HepG2 (cell line): ENCODE results near the gene AMN. TPM values are rescaled to one million over a fixed set of nuclear protein-coding genes. Genes with fewer than 3 reads are reported as not detected.

Experiments
- ATAC-seq: fragments of 200-7000 bp; cut with Tn5 transposase; 3 replicates; pipeline ENCODE4 v1.9.1; 2020; ENCODE audit warnings: mild to moderate bottlenecking, moderate library complexity
- BruUV-seq: library from RNA; stranded (reverse); fragments of 400-500 nt; replicated peaks from 2 replicates; lab custom pipeline; 2021; lab: Mats Ljungman, UMichigan
- CTCF ChIA-PET: fragments of 300-600 bp; formaldehyde crosslinking; extraction: SDS; loops from one replicate; lab custom pipeline; 2021; ENCODE audit warnings: low total read pairs, inconsistent platforms, low intra/inter-chr PET ratio; lab: Yijun Ruan, JAX
- POLR2A ChIA-PET: fragments of 350-600 bp; sonication (Branson Sonifier 250); formaldehyde crosslinking; loops from one replicate; lab custom pipeline; 2020; ENCODE audit warnings: antibody characterized with exemption, inconsistent platforms; lab: Yijun Ruan, JAX
- DNase-seq: peaks from one replicate; pipeline ENCODE4 v3.0.0-alpha.2; 2015; ENCODE audit warnings: low spot score
- FAIRE-seq: peaks from 3 replicates; lab custom pipeline; 2011; peaks lifted over from hg19 to GRCh38; lab: Jason Lieb, UNC
- H2AFZ ChIP-seq: one replicate; pipeline ENCODE4 v1.6.1; 2011; ENCODE audit warnings: low read length, inconsistent platforms
- H3K27ac ChIP-seq: fragments of 300-600 bp; 3 replicates; pipeline ENCODE4 v1.8.0; 2011; ENCODE audit warnings: mixed run types, mild to moderate bottlenecking, mixed read lengths, low read length, inconsistent platforms; ENCODE audit not compliant: insufficient read depth; ENCODE audit errors: extremely low read length
- H3K27me3 ChIP-seq, 2 experiments: fragments of 200-600 bp in 1 of 2; 2 replicates in 1 of 2; 3 replicates in 1 of 2; pipeline versions ENCODE4 v1.6.0 to v1.8.0; 2011; ENCODE audit warnings: low read length in 2 of 2, mild to moderate bottlenecking in 2 of 2, moderate library complexity in 2 of 2, inconsistent platforms in 1 of 2; ENCODE audit not compliant: insufficient read depth in 2 of 2, control insufficient read depth in 1 of 2
- H3K36me3 ChIP-seq, 2 experiments: fragments of 200-600 bp in 1 of 2; replicated peaks in 1 of 2; 2 replicates in 1 of 2; 3 replicates in 1 of 2; pipeline versions ENCODE4 v1.5.1 to v1.8.0; 2011; ENCODE audit warnings: low read length in 2 of 2, inconsistent platforms in 1 of 2; ENCODE audit not compliant: insufficient read depth in 2 of 2, control insufficient read depth in 1 of 2
- H3K4me1 ChIP-seq: 2 replicates; pipeline ENCODE4 v1.5.1; 2012; ENCODE audit warnings: low read length, inconsistent platforms; ENCODE audit not compliant: insufficient read depth
- H3K4me2 ChIP-seq: 2 replicates; pipeline ENCODE4 v1.6.0; 2011; ENCODE audit warnings: low read depth, low read length, inconsistent platforms
- H3K4me3 ChIP-seq, 3 experiments: fragments of 200-600 bp in 1 of 3; sonication (generic), shearing (Covaris generic) in 1 of 3; replicated peaks in 1 of 3; 2 replicates each; pipeline ENCODE4 v1.5.1; 2011 to 2016; ENCODE audit warnings: low read length in 3 of 3, inconsistent platforms in 2 of 3, low read depth in 2 of 3, mild to moderate bottlenecking in 2 of 3, control low read depth in 1 of 3, mixed read lengths in 1 of 3; ENCODE audit not compliant: insufficient read depth in 1 of 3
- H3K79me2 ChIP-seq: one replicate; pipeline ENCODE4 v1.6.1; 2011; ENCODE audit warnings: low read length, inconsistent platforms; ENCODE audit not compliant: insufficient read depth
- H3K9ac ChIP-seq: 2 replicates; pipeline ENCODE4 v1.6.0; 2011; ENCODE audit warnings: mild to moderate bottlenecking, low read depth, low read length, inconsistent platforms; ENCODE audit not compliant: insufficient read depth
- H3K9me3 ChIP-seq: 2 replicates; pipeline ENCODE4 v1.5.1; 2012; ENCODE audit warnings: mild to moderate bottlenecking, low read length
- H4K20me1 ChIP-seq: 2 replicates; pipeline ENCODE4 v1.6.0; 2011; ENCODE audit warnings: inconsistent platforms, mild to moderate bottlenecking, low read length, moderate library complexity; ENCODE audit not compliant: insufficient read depth
- ELF4 ChIP-seq: sonication (generic); formaldehyde crosslinking; IDR thresholded peaks from 2 replicates; pipeline ENCODE4 v1.5.0; 2020; ENCODE audit warnings: missing genetic modification reagents, mild to moderate bottlenecking, moderate library complexity, borderline replicate concordance
- FOXO1 ChIP-seq: sonication (generic); formaldehyde crosslinking; IDR thresholded peaks from 2 replicates; pipeline ENCODE4 v1.4.0; 2020; ENCODE audit warnings: missing genetic modification reagents
- HHEX ChIP-seq: IDR thresholded peaks from 2 replicates; pipeline ENCODE4 v1.6.1; 2016; ENCODE audit warnings: control low read depth
- KLF6 ChIP-seq: IDR thresholded peaks from 2 replicates; pipeline ENCODE4 v1.8.0; 2016; ENCODE audit warnings: missing biosample characterization, missing genetic modification reagents
- NFATC3 ChIP-seq: sonication (generic); formaldehyde crosslinking; IDR thresholded peaks from 2 replicates; pipeline ENCODE4 v1.5.1; 2020; ENCODE audit warnings: mild to moderate bottlenecking, missing genetic modification reagents
- NR0B2 ChIP-seq: sonication (generic); formaldehyde crosslinking; IDR thresholded peaks from 2 replicates; pipeline ENCODE4 v1.4.0; 2020; ENCODE audit warnings: mild to moderate bottlenecking, missing genetic modification reagents
- PAX8 ChIP-seq: sonication (generic); formaldehyde crosslinking; IDR thresholded peaks from 2 replicates; pipeline ENCODE4 v1.8.0; 2022; ENCODE audit warnings: mild to moderate bottlenecking, missing genetic modification reagents, borderline replicate concordance
- SIN3B ChIP-seq: fragments of 150-350 bp; IDR thresholded peaks from 2 replicates; pipeline ENCODE4 v1.6.1; 2014; ENCODE audit warnings: low read length
- ZBTB4 ChIP-seq: sonication (generic); formaldehyde crosslinking; IDR thresholded peaks from 2 replicates; pipeline ENCODE4 v1.4.0; 2020; ENCODE audit warnings: missing genetic modification reagents, mild to moderate bottlenecking, borderline replicate concordance
- ZKSCAN8 ChIP-seq: IDR thresholded peaks from 2 replicates; pipeline ENCODE4 v1.6.1; 2016; ENCODE audit warnings: borderline replicate concordance, missing genetic modification reagents, missing compliant biosample characterization
- ZNF615 ChIP-seq: sonication (generic); formaldehyde crosslinking; IDR thresholded peaks from 2 replicates; pipeline ENCODE4 v1.5.0; 2020; ENCODE audit warnings: mild to moderate bottlenecking, missing genetic modification reagents, borderline replicate concordance
- ZNF777 ChIP-seq: sonication (generic); formaldehyde crosslinking; IDR thresholded peaks from 2 replicates; pipeline ENCODE4 v1.4.0; 2020; ENCODE audit warnings: missing genetic modification reagents
- WGBS: methylation state at CpG from one replicate; pipeline ENCODE4 v1.1.6; 2017; ENCODE audit warnings: low lambda C conversion rate; 5-methylcytosine and 5-hydroxymethylcytosine counted together
- in situ Hi-C: cut with HindIII; loops from 2 replicates; pipeline ENCODE4 v1.10.0; 2017; ENCODE audit warnings: low pct_unique_long_range_greater_than_20kb; ENCODE audit not compliant: extremely low pct_ligation_motif_present
- intact Hi-C: fragments of 100-400 bp; cut with micrococcal nuclease; formaldehyde crosslinking; loops from one replicate; pipeline ENCODE4 v1.10.0; 2022; ENCODE audit not compliant: unreplicated experiment
- polyA plus RNA-seq, 8 experiments: library from polyadenylated mRNA; depleted of rRNA in 3 of 8; stranded (reverse) in 7 of 8; unstranded in 1 of 8; fragments of >200 nt; fragmentation: Illumina TruSeq in 4 of 8; extraction: Trizol in 4 of 8; gene quantifications; 2 replicates each; pipeline versions ENCODE4 v1.2.1 to v1.2.3, GENCODE V29; 2011 to 2016; ENCODE audit warnings: low read depth in 4 of 8, missing spikeins in 1 of 8, mixed read lengths in 1 of 8; ENCODE audit not compliant: insufficient read depth in 1 of 8
- total RNA-seq, 5 experiments: library from RNA; depleted of rRNA; stranded (reverse); fragments of >200 nt; fragmentation: Illumina TruSeq; extraction: Trizol; gene quantifications; 2 replicates each; pipeline ENCODE4 v1.2.3, GENCODE V29; 2016; ENCODE audit warnings: low read depth in 1 of 5

The AMN gene
- total and polyA plus RNA-seq, 2 of the 13 experiments (the other 11 are each of a cell fraction or from before 2014, with no cell fraction given), result 9.8 to 33.1 TPM

GRCh38 chr14:102883089-102883541, 39.3 kb upstream of the AMN start:
- in situ Hi-C loops, result no loop called here
- Histone ChIP-seq H3K4me2 (no peak overlapping the region), H3K4me3 (no peak overlapping the region), H3K27ac (no peak overlapping the region), H3K9ac (no peak overlapping the region), H3K9me3 (no peaks in the 10 kb centered on the region), H2AFZ (no peak overlapping the region), H3K79me2 (no peaks in the 10 kb centered on the region), H3K4me1 (peaks cover 14% of the 10 kb centered on the region), H4K20me1 (no peaks in the 10 kb centered on the region), H3K36me3 (0 out of 5 replicates have a peak, but pooled peaks cover under 1 to 7% of the 10 kb centered on the region in 2 experiments), H3K27me3 (no peaks in the 10 kb centered on the region)
- DNase-seq, result no peak
- ATAC-seq, result no peak
- ChIA-PET CTCF (no interaction called here), POLR2A (no interaction called here)
- 98% methylated on average over 5 of the region's 5 CpGs for WGBS
- no peak for FAIRE-seq
- no peak for TF ChIP-seq NFATC3
- no peak for TF ChIP-seq SIN3B
- no peak for TF ChIP-seq NR0B2 (CRISPR knock-in tag)
- TF ChIP-seq PAX8 (CRISPR knock-in tag), result no peak
- TF ChIP-seq KLF6 (CRISPR knock-in tag), result no peak
- TF ChIP-seq ELF4, result no peak
- no peak for TF ChIP-seq FOXO1 (CRISPR knock-in tag)
- no peak for TF ChIP-seq HHEX
- TF ChIP-seq ZBTB4 (CRISPR knock-in tag), result no peak
- no peak for TF ChIP-seq ZKSCAN8 (CRISPR knock-in tag)
- TF ChIP-seq ZNF615 (CRISPR knock-in tag), result no peak
- no peak for TF ChIP-seq ZNF777 (CRISPR knock-in tag)
- BruUV-seq, result no TSS peak
- intact Hi-C loops, result no loop called here
